WTC11 (cell line): ENCODE measurements around the gene VSIG2.

ENCODE experiments used
- CTCF ChIP-seq: fragments of 200-600 bp; IDR thresholded peaks from 2 replicates; pipeline ENCODE4 v1.8.0; 2022; ENCODE audit warnings: antibody characterized with exemption
- FOXP4 ChIP-seq: sonication (generic); formaldehyde crosslinking; IDR thresholded peaks from 2 replicates; pipeline ENCODE4 v1.8.0; 2022; ENCODE audit warnings: mild to moderate bottlenecking, missing genetic modification reagents
- NR2C2 ChIP-seq: sonication (generic); formaldehyde crosslinking; IDR thresholded peaks from 2 replicates; pipeline ENCODE4 v1.8.0; 2022; ENCODE audit warnings: mild to moderate bottlenecking, missing genetic modification reagents
- SMAD3 ChIP-seq: sonication (generic); formaldehyde crosslinking; IDR thresholded peaks from 2 replicates; pipeline ENCODE4 v1.8.0; 2022; ENCODE audit warnings: missing genetic modification reagents, mild to moderate bottlenecking, borderline replicate concordance

- TF ChIP-seq CTCF (no peak), NR2C2 (no peak), FOXP4 (CRISPR knock-in tag) (no peak), SMAD3 (CRISPR knock-in tag) (no peak)
These were observed 19.8 kb downstream of the VSIG2 start for GRCh38 chr11:124732230-124732629.
